Aorta (tissue), 5 donors: ENCODE results near the gene NT5C1B. TPM values are rescaled to one million over a fixed set of nuclear protein-coding genes. Genes with fewer than 3 reads are reported as not detected.

Source experiments
- ATAC-seq: fragments of 200-7000 bp; cut with Tn5 transposase; one replicate; pipeline ENCODE4 v1.9.1; 2022; ENCODE audit warnings: moderate library complexity; ENCODE audit not compliant: low FRiP score
- DNase-seq, 2 donors: peaks; one replicate each; pipeline ENCODE4 v3.0.0-alpha.2; 2020
- H3K27ac ChIP-seq, 2 donors: one replicate each; pipeline ENCODE4 v1.5.1; 2013; ENCODE audit warnings: low read length in 2 of 2, mild to moderate bottlenecking in 2 of 2, moderate library complexity in 2 of 2, control low read depth in 1 of 2, inconsistent platforms in 1 of 2, low read depth in 1 of 2
- H3K27me3 ChIP-seq, 2 donors: one replicate each; pipeline ENCODE4 v1.6.1; 2013; ENCODE audit warnings: control low read depth in 1 of 2, low read length in 1 of 2, mild to moderate bottlenecking in 1 of 2, moderate library complexity in 1 of 2; ENCODE audit not compliant: insufficient read depth in 2 of 2, control insufficient read depth in 1 of 2
- H3K36me3 ChIP-seq, 2 donors: one replicate each; pipeline ENCODE4 v1.6.1; 2013; ENCODE audit warnings: control low read depth in 1 of 2, low read length in 1 of 2, mild to moderate bottlenecking in 1 of 2; ENCODE audit not compliant: insufficient read depth in 2 of 2, control insufficient read depth in 1 of 2
- H3K4me1 ChIP-seq, 2 donors: one replicate each; pipeline ENCODE4 v1.6.1; 2013; ENCODE audit warnings: low read length in 2 of 2, control low read depth in 1 of 2, mild to moderate bottlenecking in 1 of 2, moderate library complexity in 1 of 2; ENCODE audit not compliant: insufficient read depth in 2 of 2, control insufficient read depth in 1 of 2
- H3K4me3 ChIP-seq, 2 donors: one replicate each; pipeline ENCODE4 v1.5.1; 2013; ENCODE audit warnings: low read length in 2 of 2, control low read depth in 1 of 2, mild to moderate bottlenecking in 1 of 2
- H3K9me3 ChIP-seq: one replicate; pipeline ENCODE4 v1.6.1; 2013; ENCODE audit warnings: mild to moderate bottlenecking, low read length; ENCODE audit not compliant: control insufficient read depth
- WGBS, 2 donors: extraction: QIAGEN DNeasy Blood & Tissue Kit; methylation state at CpG; one replicate each; pipeline ENCODE4 v1.1.7; 2013; 5-methylcytosine and 5-hydroxymethylcytosine counted together
- intact Hi-C, 2 donors: fragments of 100-400 bp; cut with DNase I; formaldehyde crosslinking; loops; one replicate each; pipeline versions ENCODE4 v1.14.2 to v1.15.0; 2022
- polyA plus RNA-seq, 2 donors: library from polyadenylated mRNA; stranded (reverse); fragments of 200-250 nt; gene quantifications; one replicate each; pipeline ENCODE4 v1.2.3, GENCODE V29; 2013
- total RNA-seq, 2 donors: library from RNA; stranded (reverse); fragmentation: NEBNext Ultra II Directional; extraction: Animal tissue kit (Norgen Biotek cat#: 25700); gene quantifications; one replicate each; pipeline ENCODE4 v1.2.1, GENCODE V29; 2021
- donor health status: healthy with polysubstance abuse.
- donor health status: Bipolar disorder and iron deficiency.
- donor health status: DM: no; HTN: no; CAD: no.
- donor health status: DM: no; HTN: no; CAD: no.
- donor health status: DM: yes; HTN: yes; CAD: no.

Gene NT5C1B
- total and polyA plus RNA-seq, 4 donors: not detected

DNA sequence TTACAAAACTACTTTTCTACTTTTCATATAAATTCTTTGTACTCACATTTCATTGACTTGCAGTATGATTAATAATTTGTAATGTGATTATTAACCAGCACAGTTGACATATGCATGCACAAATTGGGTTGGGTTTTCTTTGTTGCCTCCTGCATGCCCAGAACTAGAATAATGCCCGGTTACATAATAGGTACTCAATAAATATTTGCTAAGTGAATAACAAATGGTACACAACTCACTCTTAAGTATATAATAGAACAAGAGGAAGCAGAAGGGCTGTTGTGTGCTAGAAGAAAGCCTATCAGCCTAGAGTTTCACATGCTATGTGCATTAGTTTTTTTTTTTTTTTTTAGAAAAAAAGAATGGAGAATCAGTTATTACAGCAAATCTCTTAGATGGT lies 38.2 kb downstream of the NT5C1B start:
- peaks cover 0 to 18% of the 10 kb centered on the region in 2 donors for H3K4me1 ChIP-seq
- H3K4me3 ChIP-seq: no peak overlapping the region
- no peaks in the 10 kb centered on the region for H3K27me3 ChIP-seq
- H3K36me3 ChIP-seq: no peaks in the 10 kb centered on the region
- no peak overlapping the region for H3K27ac ChIP-seq
- intact Hi-C loops: no loop called here
- no peaks in the 10 kb centered on the region for H3K9me3 ChIP-seq
- 90% methylated on average over 1 of the region's 1 CpG for WGBS, 2 donors
- no peak for ATAC-seq
- no peak for DNase-seq

DNA sequence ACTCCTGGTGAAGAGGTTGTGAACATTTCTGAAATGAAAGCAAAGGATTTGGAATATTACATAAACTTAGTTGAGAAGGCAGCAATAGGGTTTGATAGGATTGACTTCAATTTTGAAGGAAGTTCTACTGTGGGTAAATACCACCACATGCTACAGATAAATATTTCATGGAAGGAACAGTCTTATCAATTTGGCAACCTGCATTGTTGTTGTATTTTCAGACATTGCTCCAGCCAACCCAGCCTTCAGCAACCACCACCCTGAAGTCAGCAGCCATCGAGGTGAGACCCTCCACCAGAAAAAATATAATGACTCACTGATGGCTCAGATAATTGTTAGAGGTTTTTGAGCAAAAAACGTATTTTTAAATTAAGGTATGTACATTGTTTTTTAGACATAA lies 38.9 kb downstream of the NT5C1B start:
- Histone ChIP-seq H3K27me3 (no peaks in the 10 kb centered on the region), H3K36me3 (no peaks in the 10 kb centered on the region), H3K27ac (no peak overlapping the region), H3K4me3 (no peak overlapping the region), H3K4me1 (peaks cover 0 to 18% of the 10 kb centered on the region in 2 donors), H3K9me3 (no peaks in the 10 kb centered on the region)
- intact Hi-C loops: no loop called here
- ATAC-seq (no peak), DNase-seq (no peak)
- 38 to 40% methylated on average over 2 of the region's 2 CpGs for WGBS, 2 donors

DNA sequence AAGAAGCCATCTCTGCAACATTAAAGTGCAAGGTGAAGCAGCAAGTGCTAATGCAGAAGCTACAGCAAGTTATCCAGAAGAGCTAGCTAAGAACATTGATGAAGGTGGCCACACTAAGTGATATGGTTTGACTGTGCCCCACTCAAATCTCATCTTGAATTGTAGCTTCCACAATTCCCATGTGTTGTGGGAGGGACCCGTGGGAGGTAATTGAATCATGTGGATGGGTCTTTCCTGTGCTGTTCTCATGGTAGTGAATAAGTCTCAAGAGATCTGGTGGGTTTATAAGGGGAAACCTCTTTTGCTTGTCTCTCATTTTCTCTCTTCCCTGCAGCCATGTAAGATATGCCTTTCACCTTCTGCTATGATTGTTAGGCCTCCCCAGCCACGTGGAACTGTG lies 40.3 kb downstream of the NT5C1B start:
- Histone ChIP-seq H3K9me3 (no peaks in the 10 kb centered on the region), H3K36me3 (no peaks in the 10 kb centered on the region), H3K4me1 (peaks cover 0 to 18% of the 10 kb centered on the region in 2 donors), H3K27me3 (no peaks in the 10 kb centered on the region), H3K27ac (no peak overlapping the region), H3K4me3 (no peak overlapping the region)
- no peak for DNase-seq
- 82 to 84% methylated on average over 2 of the region's 2 CpGs for WGBS, 2 donors
- intact Hi-C loops: no loop called here
- ATAC-seq: no peak

DNA sequence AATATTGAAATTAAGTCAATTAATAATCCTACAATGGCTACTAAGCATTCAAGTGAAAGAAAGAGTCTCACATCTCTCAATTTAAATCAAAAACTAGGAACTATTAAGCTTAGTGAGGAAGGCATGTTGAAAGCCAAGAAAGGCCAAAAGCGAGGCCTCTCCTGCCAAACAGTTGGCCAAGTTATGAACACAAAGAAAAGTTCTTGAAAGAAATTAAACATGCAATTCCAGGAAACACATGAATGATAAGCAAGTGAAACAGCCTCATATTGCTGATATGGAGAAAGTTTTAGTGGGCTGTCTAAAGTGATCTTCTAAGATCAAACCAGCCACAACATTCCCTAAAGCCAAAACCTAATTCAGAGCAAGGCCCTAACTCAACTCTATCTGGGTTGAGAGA lies 40.7 kb downstream of the NT5C1B start:
- WGBS, 2 donors: 0 to 8% methylated on average over 1 of the region's 1 CpG
- Histone ChIP-seq H3K36me3 (no peaks in the 10 kb centered on the region), H3K9me3 (no peaks in the 10 kb centered on the region), H3K27me3 (no peaks in the 10 kb centered on the region), H3K27ac (no peak overlapping the region), H3K4me1 (peaks cover 0 to 18% of the 10 kb centered on the region in 2 donors), H3K4me3 (no peak overlapping the region)
- ATAC-seq (no peak), DNase-seq (peak in 1 of 2 donors; percentile 45)
- intact Hi-C loops: no loop called here

DNA sequence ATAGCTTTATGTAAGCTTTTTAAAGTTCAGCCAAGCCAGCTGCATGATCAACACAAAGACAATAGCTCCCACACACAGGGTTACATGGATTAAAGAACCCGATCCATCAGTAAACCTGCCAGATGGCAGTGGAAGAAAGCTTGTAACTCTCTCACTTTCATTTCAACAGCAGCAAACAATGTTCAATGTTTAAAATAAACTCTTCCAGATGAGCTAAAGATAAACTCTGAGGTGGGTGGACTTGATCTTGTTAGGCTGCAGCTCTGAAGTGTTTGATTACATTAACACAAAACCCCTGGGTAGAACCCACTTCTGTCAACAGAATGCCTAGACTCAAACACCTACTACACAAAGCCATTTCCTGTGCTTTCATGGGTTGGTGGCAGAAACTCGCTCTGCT lies 42.8 kb downstream of the NT5C1B start:
- DNase-seq (no peak), ATAC-seq (no peak)
- Histone ChIP-seq H3K36me3 (no peaks in the 10 kb centered on the region), H3K27ac (no peak overlapping the region), H3K27me3 (no peaks in the 10 kb centered on the region), H3K4me1 (peaks cover 0 to 4% of the 10 kb centered on the region in 2 donors), H3K9me3 (no peaks in the 10 kb centered on the region), H3K4me3 (no peak overlapping the region)
- 69 to 87% methylated on average over 2 of the region's 2 CpGs for WGBS, 2 donors
- intact Hi-C loops: no loop called here

DNA sequence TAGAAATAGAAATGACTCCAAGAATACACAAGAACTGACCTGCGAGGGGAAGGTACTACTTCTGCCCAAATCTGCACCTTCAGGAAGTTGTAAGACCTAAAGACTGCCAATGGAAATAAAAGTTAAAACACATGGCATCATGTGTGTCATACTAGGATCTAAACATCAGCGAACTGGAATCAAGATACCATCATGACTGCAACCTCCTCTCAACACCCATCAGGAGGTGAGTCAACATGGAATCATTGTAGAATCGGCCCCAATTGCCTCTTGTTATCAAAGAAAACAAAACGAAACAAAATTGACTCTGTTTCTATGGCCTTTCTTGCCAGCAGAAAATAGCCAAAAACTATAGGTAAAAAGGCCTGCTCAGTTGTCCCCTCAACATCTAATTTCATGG lies 44.0 kb downstream of the NT5C1B start:
- Histone ChIP-seq H3K27ac (no peak overlapping the region), H3K9me3 (no peaks in the 10 kb centered on the region), H3K36me3 (no peaks in the 10 kb centered on the region), H3K4me1 (peaks cover 0 to 4% of the 10 kb centered on the region in 2 donors), H3K27me3 (no peaks in the 10 kb centered on the region), H3K4me3 (no peak overlapping the region)
- intact Hi-C loops: no loop called here
- 65 to 68% methylated on average over 4 of the region's 4 CpGs for WGBS, 2 donors
- ATAC-seq (no peak), DNase-seq (no peak)

DNA sequence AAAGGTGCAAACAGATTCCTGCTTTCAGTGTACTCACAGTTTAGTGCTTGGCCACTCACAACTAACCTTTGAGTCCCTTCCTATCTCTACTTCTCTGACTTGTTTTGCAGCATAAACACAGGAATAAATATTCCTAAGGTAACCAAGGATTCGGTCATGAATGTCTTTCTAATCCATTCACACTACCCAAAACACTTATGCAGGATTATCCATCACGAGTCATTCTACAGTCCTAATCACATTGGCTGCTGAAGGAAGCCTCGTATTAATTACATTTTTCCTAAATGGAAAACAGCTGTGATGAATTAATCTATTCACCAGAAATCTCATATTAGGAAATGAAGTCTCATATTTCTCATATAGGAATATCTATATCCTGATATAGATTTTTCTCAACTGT lies 45.2 kb downstream of the NT5C1B start:
- intact Hi-C loops: loop anchor here in 1 of 2 donors (5.0 kb wide), 1 partner anchor 918 kb away; no protein-coding TSS in a partner anchor
- no peak for DNase-seq
- 93 to 94% methylated on average over 3 of the region's 3 CpGs for WGBS, 2 donors

DNA sequence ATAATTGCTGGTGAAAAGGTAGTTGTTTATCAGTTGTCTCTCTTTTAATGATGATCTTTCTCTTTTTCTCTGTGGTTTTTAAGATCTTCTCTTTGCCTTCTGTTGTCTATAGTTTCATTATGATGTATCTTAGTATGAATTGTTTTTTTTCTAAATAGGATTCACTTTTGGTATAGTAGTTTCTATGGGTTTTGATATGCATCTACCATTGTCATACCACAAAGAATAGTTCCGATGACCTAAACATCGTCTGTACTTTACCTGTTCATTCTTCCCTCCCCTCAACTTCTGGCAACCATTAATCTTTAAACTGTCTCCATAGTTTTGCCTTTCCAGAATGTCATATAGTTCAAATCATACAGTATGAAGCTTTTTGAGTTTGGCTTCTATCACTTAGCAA lies 48.5 kb downstream of the NT5C1B start:
- no peaks in the 10 kb centered on the region for H3K27me3 ChIP-seq
- no peaks in the 10 kb centered on the region for H3K9me3 ChIP-seq
- no peak for DNase-seq
- H3K4me1 ChIP-seq: no peaks in the 10 kb centered on the region
- peaks cover 0 to 2% of the 10 kb centered on the region in 2 donors for H3K36me3 ChIP-seq
- intact Hi-C loops: loop anchor here in 1 of 2 donors (5.0 kb wide), 1 partner anchor 921 kb away; no protein-coding TSS in a partner anchor
- H3K27ac ChIP-seq: no peak overlapping the region
- ATAC-seq: no peak
- H3K4me3 ChIP-seq: no peak overlapping the region
- WGBS, 2 donors: 93 to 100% methylated on average over 2 of the region's 2 CpGs

More for the DNA sequence above, 45.2 kb downstream of the NT5C1B start:
- no peaks in the 10 kb centered on the region for H3K9me3 ChIP-seq
- no peaks in the 10 kb centered on the region for H3K27me3 ChIP-seq
- H3K4me1 ChIP-seq: peaks cover 0 to 4% of the 10 kb centered on the region in 2 donors
- H3K27ac ChIP-seq: no peak overlapping the region
- no peak overlapping the region for H3K4me3 ChIP-seq
- ATAC-seq: no peak
- H3K36me3 ChIP-seq: no peaks in the 10 kb centered on the region

DNA sequence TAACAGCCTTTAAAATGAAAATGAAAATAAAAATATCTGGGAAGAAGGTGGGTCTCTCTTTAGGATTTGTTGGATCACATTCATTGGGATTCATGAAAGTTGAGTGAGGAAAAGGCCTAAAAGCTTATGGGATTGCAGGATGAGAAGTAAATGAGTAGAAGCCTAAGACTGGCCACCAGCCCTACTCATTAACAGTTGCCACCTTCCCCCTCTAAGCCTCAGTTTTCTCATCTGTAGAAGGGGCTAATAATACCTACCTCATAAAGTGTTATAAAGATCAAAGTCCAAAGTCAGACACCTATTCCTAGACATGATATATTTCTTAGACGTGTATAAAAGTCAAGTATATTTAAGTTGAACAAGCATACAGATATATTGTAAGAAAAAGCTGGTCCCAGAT lies 52.7 kb downstream of the NT5C1B start:
- no peak overlapping the region for H3K27ac ChIP-seq
- no peak for ATAC-seq
- intact Hi-C loops: no loop called here
- peaks cover 0 to 2% of the 10 kb centered on the region in 2 donors for H3K36me3 ChIP-seq
- H3K9me3 ChIP-seq: no peaks in the 10 kb centered on the region
- no peaks in the 10 kb centered on the region for H3K27me3 ChIP-seq
- WGBS, 2 donors: 95 to 100% methylated on average over 1 of the region's 1 CpG
- no peak overlapping the region for H3K4me3 ChIP-seq
- no peaks in the 10 kb centered on the region for H3K4me1 ChIP-seq
- DNase-seq: no peak
